Fibroblast of lung (primary cell): ENCODE measurements around the gene ACAT1. TPM values are rescaled to one million over a fixed set of nuclear protein-coding genes. Genes with fewer than 3 reads are reported as not detected.
"Not testable (repeated sequence)": the region's sequence is repeated elsewhere in the genome, so short reads cannot be mapped to it uniquely, and the experiment has no call there.

Experiments
- DNase-seq, 2 donors: peaks; one replicate each; pipeline versions ENCODE4 v3.0.0 to v3.0.0-alpha.2; 2010; ENCODE audit warnings: low read depth in 2 of 2
- H2AFZ ChIP-seq: 2 replicates; pipeline ENCODE4 v1.5.1; 2012; ENCODE audit warnings: low read length, control low read depth, inconsistent platforms
- H3K27ac ChIP-seq: 2 replicates; pipeline ENCODE4 v1.5.1; 2011; ENCODE audit warnings: low read length, control low read depth; ENCODE audit not compliant: insufficient read depth
- H3K27me3 ChIP-seq: 2 replicates; pipeline ENCODE4 v1.5.1; 2011; ENCODE audit warnings: mild to moderate bottlenecking, low read length; ENCODE audit not compliant: control insufficient read depth, insufficient read depth
- H3K36me3 ChIP-seq: 2 replicates; pipeline ENCODE4 v1.5.1; 2011; ENCODE audit warnings: low read length; ENCODE audit not compliant: control insufficient read depth, insufficient read depth
- H3K4me1 ChIP-seq: 2 replicates; pipeline ENCODE4 v1.5.1; 2011; ENCODE audit warnings: low read length; ENCODE audit not compliant: control insufficient read depth, insufficient read depth; ENCODE audit errors: extremely low read depth
- H3K4me2 ChIP-seq: 2 replicates; pipeline ENCODE4 v1.5.1; 2011; ENCODE audit warnings: low read length, control low read depth; ENCODE audit not compliant: insufficient read depth; ENCODE audit errors: extremely low read depth
- H3K4me3 ChIP-seq, 4 experiments: fragments of 200-600 bp in 1 of 4; sonication (generic) in 1 of 4; replicated peaks in 1 of 4; 2 replicates each; pipeline ENCODE4 v1.5.1; 2011 to 2016; ENCODE audit warnings: low read length in 4 of 4, low read depth in 3 of 4, mild to moderate bottlenecking in 3 of 4, control low read depth in 2 of 4, inconsistent platforms in 1 of 4, mixed read lengths in 1 of 4; ENCODE audit not compliant: insufficient read depth in 1 of 4; ENCODE audit errors: control extremely low read depth in 1 of 4
- H3K79me2 ChIP-seq: 2 replicates; pipeline ENCODE4 v1.5.1; 2012; ENCODE audit warnings: mild to moderate bottlenecking, low read length, inconsistent platforms; ENCODE audit not compliant: control insufficient read depth, insufficient read depth
- H3K9ac ChIP-seq: 2 replicates; pipeline ENCODE4 v1.5.1; 2011; ENCODE audit warnings: mild to moderate bottlenecking, low read length, control low read depth; ENCODE audit not compliant: insufficient read depth
- H3K9me3 ChIP-seq: 2 replicates; pipeline ENCODE4 v1.5.1; 2012; ENCODE audit warnings: low read depth, low read length; ENCODE audit not compliant: control insufficient read depth, insufficient read depth
- H4K20me1 ChIP-seq: 2 replicates; pipeline ENCODE4 v1.5.1; 2011; ENCODE audit warnings: low read length; ENCODE audit not compliant: control insufficient read depth, insufficient read depth; ENCODE audit errors: extremely low read depth
- CTCF ChIP-seq, 2 donors: IDR thresholded peaks in 1 of 2; conservative IDR thresholded peaks in 1 of 2; 1 replicate in 1 of 2; 2 replicates in 1 of 2; pipeline ENCODE4 v1.5.1; 2011 to 2012; ENCODE audit warnings: low read length in 2 of 2, control low read depth in 1 of 2, inconsistent platforms in 1 of 2, low read depth in 1 of 2, mild to moderate bottlenecking in 1 of 2
- EZH2 ChIP-seq: IDR thresholded peaks from 2 replicates; pipeline ENCODE4 v1.5.1; 2012; ENCODE audit warnings: low read length, control low read depth, mild to moderate bottlenecking; ENCODE audit errors: missing control alignments
- polyA plus RNA-seq, 2 donors: library from polyadenylated mRNA; depleted of rRNA in 1 of 2; stranded (reverse) in 1 of 2; unstranded in 1 of 2; fragments of >200 nt; gene quantifications; 2 replicates each; pipeline ENCODE4 v1.2.1, GENCODE V29; 2011 to 2012; ENCODE audit warnings: missing spikeins in 1 of 2
- total RNA-seq: library from RNA; depleted of rRNA; stranded (reverse); fragments of >200 nt; gene quantifications from 2 replicates; pipeline ENCODE4 v1.2.1, GENCODE V29; 2014

The ACAT1 gene
- total and polyA plus RNA-seq, 2 donors (not counting 1 experiment from before 2014, with no cell fraction given), result 138 TPM

GRCh38 chr11:108160970-108161566, 39.7 kb downstream of the ACAT1 start:
- TF ChIP-seq EZH2, result no peak
- TF ChIP-seq CTCF (conservative IDR thresholded peaks at IDR 0.05 in 1 of 2, IDR thresholded peaks at IDR 0.05 in 1 of 2; ENCODE audit: low read depth in 1 of 2, low read length in 2 of 2), result no peak
- Histone ChIP-seq H3K4me3 (no peak overlapping the region), H3K4me1 (no peaks in the 10 kb centered on the region), H3K79me2 (no peaks in the 10 kb centered on the region), H3K9me3 (no peaks in the 10 kb centered on the region), H2AFZ (no peak overlapping the region), H3K27me3 (no peaks in the 10 kb centered on the region), H4K20me1 (no peaks in the 10 kb centered on the region), H3K4me2 (no peak overlapping the region), H3K9ac (no peak overlapping the region), H3K27ac (no peak overlapping the region), H3K36me3 (peaks cover 3% of the 10 kb centered on the region)
- no peak for DNase-seq

GRCh38 chr11:108162878-108163277, 41.5 kb downstream of the ACAT1 start:
- not testable (repeated sequence) for H4K20me1 ChIP-seq, H3K9ac ChIP-seq, DNase-seq, H3K9me3 ChIP-seq, H3K79me2 ChIP-seq, H3K4me3 ChIP-seq, H2AFZ ChIP-seq, H3K27ac ChIP-seq, H3K4me2 ChIP-seq, H3K36me3 ChIP-seq, H3K4me1 ChIP-seq, H3K27me3 ChIP-seq

GRCh38 chr11:108167624-108168023, 46.3 kb downstream of the ACAT1 start:
- Histone ChIP-seq H3K4me3 (no peak overlapping the region), H3K9ac (no peak overlapping the region), H3K36me3 (peaks cover 3% of the 10 kb centered on the region), H3K27ac (no peak overlapping the region), H3K79me2 (no peaks in the 10 kb centered on the region), H4K20me1 (no peaks in the 10 kb centered on the region), H3K4me1 (no peaks in the 10 kb centered on the region), H2AFZ (no peak overlapping the region), H3K27me3 (no peaks in the 10 kb centered on the region), H3K4me2 (no peak overlapping the region), H3K9me3 (no peaks in the 10 kb centered on the region)
- TF ChIP-seq EZH2, result no peak
- no peak for TF ChIP-seq CTCF (conservative IDR thresholded peaks at IDR 0.05 in 1 of 2, IDR thresholded peaks at IDR 0.05 in 1 of 2; ENCODE audit: low read depth in 1 of 2, low read length in 2 of 2)
- DNase-seq, result no peak
